Activated CD4-positive, alpha-beta T cell treated with anti-CD3 and anti-CD28 coated beads for 36 hours (primary cell): ENCODE measurements around the gene NEGR1. TPM values are rescaled to one million over a fixed set of nuclear protein-coding genes. Genes with fewer than 3 reads are reported as not detected.

Experiments
- ATAC-seq: fragments of 200-7000 bp; cut with Tn5 transposase; one replicate; pipeline ENCODE4 v1.10.0; 2021; ENCODE audit warnings: mild to moderate bottlenecking, moderate library complexity
- CTCF ChIA-PET: fragments of 350-600 bp; sonication (Branson Sonifier 250); formaldehyde crosslinking; loops from one replicate; lab custom pipeline; 2021; ENCODE audit warnings: antibody characterized with exemption; lab: Charles Lee
- POLR2A ChIA-PET: fragments of 350-600 bp; sonication (Branson Sonifier 250); formaldehyde crosslinking; loops from one replicate; lab custom pipeline; 2021; ENCODE audit warnings: antibody characterized with exemption, inconsistent platforms; lab: Charles Lee
- DNase-seq: peaks from one replicate; pipeline ENCODE4 v3.0.0-alpha.2; 2020
- H3K27ac Mint-ChIP-seq: one replicate; pipeline ENCODE4 v1.8.0; 2021; ENCODE audit warnings: mixed read lengths
- H3K27me3 Mint-ChIP-seq: one replicate; pipeline ENCODE4 v1.8.0; 2021; ENCODE audit warnings: mixed read lengths
- H3K36me3 Mint-ChIP-seq: one replicate; pipeline ENCODE4 v1.8.0; 2021; ENCODE audit warnings: low read depth, mixed read lengths
- H3K4me1 Mint-ChIP-seq: one replicate; pipeline ENCODE4 v1.8.0; 2021; ENCODE audit warnings: mixed read lengths
- H3K4me3 Mint-ChIP-seq: one replicate; pipeline ENCODE4 v1.8.0; 2021; ENCODE audit warnings: mild to moderate bottlenecking, moderate library complexity, mixed read lengths
- H3K9me3 Mint-ChIP-seq: one replicate; pipeline ENCODE4 v1.8.0; 2021; ENCODE audit warnings: low read depth, mixed read lengths
- intact Hi-C, 2 experiments: fragments of 100-400 bp; cut with DNase I in 1 of 2; cut with micrococcal nuclease in 1 of 2; formaldehyde crosslinking; loops; one replicate each; pipeline versions ENCODE4 v1.14.2 to v1.15.1; 2022 to 2024; cut with DNase I, micrococcal nuclease
- total RNA-seq, 2 experiments: library from RNA; stranded (reverse); gene quantifications; one replicate each; pipeline ENCODE4 v1.2.3, GENCODE V29; 2021

The NEGR1 gene
- total RNA-seq, 2 experiments from 2014 or later, result not detected

- Mint-ChIP-seq H3K36me3 (no peaks in the 10 kb centered on the region), H3K27ac (no peak overlapping the region), H3K9me3 (no peaks in the 10 kb centered on the region), H3K27me3 (no peaks in the 10 kb centered on the region), H3K4me3 (no peak overlapping the region), H3K4me1 (no peaks in the 10 kb centered on the region)
- intact Hi-C loops, result no loop called here
- DNase-seq (no peak), ATAC-seq (no peak)
- ChIA-PET CTCF (no interaction called here), POLR2A (no interaction called here)
Observed at GRCh38 chr1:71986160-71986559, 296.2 kb downstream of the NEGR1 start.

DNA sequence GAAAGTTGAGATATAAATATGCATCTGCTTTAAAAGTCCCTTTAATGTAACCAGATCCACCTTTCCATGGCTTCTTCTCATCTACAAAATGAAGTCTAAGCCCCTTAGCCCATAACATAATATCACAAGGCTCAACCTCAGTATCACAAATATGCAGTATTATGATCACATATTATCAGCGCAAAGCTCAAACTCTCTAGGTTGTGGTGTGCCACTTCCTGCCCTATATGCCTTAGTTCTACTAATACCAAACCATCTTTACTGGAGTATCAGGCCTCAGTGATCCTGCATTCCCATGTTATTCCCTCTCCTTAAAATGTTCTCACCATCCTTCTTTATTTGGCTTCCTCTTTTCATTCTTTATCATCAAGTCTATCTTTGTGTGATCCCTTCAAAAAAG lies 301.8 kb downstream of the NEGR1 start:
- Mint-ChIP-seq H3K9me3 (no peaks in the 10 kb centered on the region), H3K36me3 (no peaks in the 10 kb centered on the region), H3K27me3 (no peaks in the 10 kb centered on the region), H3K4me1 (no peaks in the 10 kb centered on the region), H3K27ac (no peak overlapping the region), H3K4me3 (no peak overlapping the region)
- ChIA-PET POLR2A (no interaction called here), CTCF (no interaction called here)
- ATAC-seq (no peak), DNase-seq (no peak)
- intact Hi-C loops, result no loop called here

DNA sequence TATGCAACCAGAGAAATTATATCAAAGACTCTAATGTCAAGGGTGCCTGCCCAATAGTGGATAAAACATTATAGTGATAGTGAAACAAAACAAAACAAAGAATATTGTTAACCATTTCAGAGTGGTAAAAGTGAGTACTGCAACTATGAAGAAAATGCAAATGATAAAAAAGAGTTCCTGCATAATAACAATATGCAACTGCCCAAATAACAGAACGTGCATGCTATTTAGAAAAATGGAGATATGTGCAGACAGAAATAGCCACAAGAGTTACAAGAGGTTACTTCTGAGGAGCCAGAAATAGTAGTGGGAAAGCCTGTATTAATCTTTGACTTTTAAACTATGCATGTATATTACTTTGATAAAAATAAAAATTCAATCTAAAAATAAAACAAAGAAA lies 302.5 kb downstream of the NEGR1 start:
- Mint-ChIP-seq H3K36me3 (no peaks in the 10 kb centered on the region), H3K4me3 (no peak overlapping the region), H3K27ac (no peak overlapping the region), H3K27me3 (no peaks in the 10 kb centered on the region), H3K9me3 (no peaks in the 10 kb centered on the region), H3K4me1 (no peaks in the 10 kb centered on the region)
- no peak for DNase-seq
- POLR2A ChIA-PET, result no interaction called here
- no peak for ATAC-seq
- CTCF ChIA-PET, result no interaction called here
- intact Hi-C loops, result no loop called here

DNA sequence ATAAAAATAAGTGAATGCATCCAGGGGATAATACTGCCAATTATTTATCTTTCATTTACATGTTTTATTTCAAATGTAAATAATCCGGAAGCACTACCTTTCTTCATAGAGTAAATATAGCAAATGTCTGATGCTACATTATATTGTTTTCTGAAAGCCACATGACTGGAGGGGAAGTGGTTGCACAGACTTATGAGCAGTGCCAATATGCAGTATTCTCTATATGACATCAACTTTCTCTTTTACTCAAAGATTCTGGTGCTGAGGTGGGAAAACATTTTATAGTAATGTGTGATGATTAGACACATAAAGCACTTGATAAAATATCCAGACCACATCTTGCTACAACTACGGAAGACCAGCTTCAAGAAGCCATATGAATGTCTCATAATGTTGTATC lies 314.7 kb downstream of the NEGR1 start:
- Mint-ChIP-seq H3K4me1 (no peaks in the 10 kb centered on the region), H3K27ac (no peak overlapping the region), H3K4me3 (no peak overlapping the region), H3K36me3 (no peaks in the 10 kb centered on the region), H3K27me3 (no peaks in the 10 kb centered on the region), H3K9me3 (no peaks in the 10 kb centered on the region)
- peak; percentile 44 for ATAC-seq
- intact Hi-C loops, result no loop called here
- ChIA-PET CTCF (no interaction called here), POLR2A (no interaction called here)
- no peak for DNase-seq

- Mint-ChIP-seq H3K36me3 (no peaks in the 10 kb centered on the region), H3K27me3 (no peaks in the 10 kb centered on the region), H3K4me3 (no peak overlapping the region), H3K27ac (no peak overlapping the region), H3K9me3 (no peaks in the 10 kb centered on the region), H3K4me1 (no peaks in the 10 kb centered on the region)
- intact Hi-C loops, result no loop called here
- POLR2A ChIA-PET, result no interaction called here
- CTCF ChIA-PET, result no interaction called here
- ATAC-seq (no peak), DNase-seq (no peak)
Observed at GRCh38 chr1:71964188-71964587, 318.2 kb downstream of the NEGR1 start.

- CTCF ChIA-PET, result no interaction called here
- Mint-ChIP-seq H3K27ac (no peak overlapping the region), H3K4me3 (no peak overlapping the region), H3K36me3 (no peaks in the 10 kb centered on the region), H3K4me1 (no peaks in the 10 kb centered on the region), H3K27me3 (no peaks in the 10 kb centered on the region), H3K9me3 (no peaks in the 10 kb centered on the region)
- ATAC-seq (no peak), DNase-seq (no peak)
- POLR2A ChIA-PET, result no interaction called here
- intact Hi-C loops, result no loop called here
Observed at GRCh38 chr1:71956613-71957285, 325.6 kb downstream of the NEGR1 start.

DNA sequence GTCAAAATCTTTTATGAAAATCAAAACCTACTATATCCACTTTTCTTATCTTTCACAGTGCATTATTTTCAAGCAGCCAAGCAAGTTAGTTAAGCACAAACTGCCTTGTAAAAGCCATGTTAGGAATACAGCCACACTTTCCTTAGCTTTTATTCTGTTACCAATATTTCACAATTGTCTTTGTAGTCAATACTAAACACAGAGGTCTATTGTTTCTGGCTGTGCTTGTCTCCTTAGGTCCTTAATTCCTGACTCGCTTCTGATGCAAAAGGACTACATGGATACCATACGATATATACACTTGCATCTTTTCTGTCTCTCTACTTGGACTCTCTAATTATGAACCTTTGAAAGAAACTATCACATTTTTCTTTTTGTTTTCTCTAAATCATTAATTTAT lies 331.8 kb downstream of the NEGR1 start:
- intact Hi-C loops, result no loop called here
- ATAC-seq (no peak), DNase-seq (no peak)
- Mint-ChIP-seq H3K36me3 (no peaks in the 10 kb centered on the region), H3K27me3 (no peaks in the 10 kb centered on the region), H3K9me3 (no peaks in the 10 kb centered on the region), H3K4me3 (no peak overlapping the region), H3K27ac (no peak overlapping the region), H3K4me1 (no peaks in the 10 kb centered on the region)
- ChIA-PET CTCF (no interaction called here), POLR2A (no interaction called here)

DNA sequence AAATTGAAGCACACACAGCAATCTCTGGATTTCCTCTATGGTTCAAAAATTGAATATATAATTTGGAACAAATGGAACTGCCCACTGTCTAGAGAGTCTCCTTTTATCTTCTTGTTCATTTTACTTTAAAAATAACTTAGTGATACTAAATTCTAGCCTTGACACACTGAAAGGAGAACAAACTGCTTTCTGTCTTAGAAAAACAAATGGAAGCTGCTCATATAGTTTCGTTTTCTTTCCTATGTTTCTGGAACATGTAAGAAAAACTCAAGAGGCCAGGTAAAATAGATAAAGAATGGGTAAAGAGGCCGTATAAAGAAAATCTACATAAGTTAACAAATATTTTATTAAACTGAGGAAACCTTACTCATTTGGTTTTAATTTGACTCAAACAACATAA lies 332.7 kb downstream of the NEGR1 start:
- ATAC-seq (no peak), DNase-seq (no peak)
- Mint-ChIP-seq H3K27me3 (no peaks in the 10 kb centered on the region), H3K4me1 (no peaks in the 10 kb centered on the region), H3K27ac (no peak overlapping the region), H3K4me3 (no peak overlapping the region), H3K9me3 (no peaks in the 10 kb centered on the region), H3K36me3 (no peaks in the 10 kb centered on the region)
- ChIA-PET CTCF (no interaction called here), POLR2A (no interaction called here)
- intact Hi-C loops, result no loop called here

GRCh38 chr1:71948561-71948960 lies 333.8 kb downstream of the NEGR1 start:
- no peaks in the 10 kb centered on the region for H3K36me3 Mint-ChIP-seq
- H3K4me1 Mint-ChIP-seq, result no peaks in the 10 kb centered on the region
- no peak for DNase-seq
- intact Hi-C loops, result no loop called here
- ATAC-seq, result no peak
- ChIA-PET CTCF (no interaction called here), POLR2A (no interaction called here)
- no peaks in the 10 kb centered on the region for H3K9me3 Mint-ChIP-seq
- no peaks in the 10 kb centered on the region for H3K27me3 Mint-ChIP-seq
- H3K27ac Mint-ChIP-seq, result no peak overlapping the region
- no peak overlapping the region for H3K4me3 Mint-ChIP-seq

- ATAC-seq, result no peak
- no peaks in the 10 kb centered on the region for H3K4me1 Mint-ChIP-seq
- no peak overlapping the region for H3K4me3 Mint-ChIP-seq
- intact Hi-C loops, result no loop called here
- no peak for DNase-seq
- no peaks in the 10 kb centered on the region for H3K27me3 Mint-ChIP-seq
- no peaks in the 10 kb centered on the region for H3K36me3 Mint-ChIP-seq
- CTCF ChIA-PET, result no interaction called here
- no peaks in the 10 kb centered on the region for H3K9me3 Mint-ChIP-seq
- H3K27ac Mint-ChIP-seq, result no peak overlapping the region
- POLR2A ChIA-PET, result no interaction called here
Observed at GRCh38 chr1:71944006-71944405, 338.3 kb downstream of the NEGR1 start.

DNA sequence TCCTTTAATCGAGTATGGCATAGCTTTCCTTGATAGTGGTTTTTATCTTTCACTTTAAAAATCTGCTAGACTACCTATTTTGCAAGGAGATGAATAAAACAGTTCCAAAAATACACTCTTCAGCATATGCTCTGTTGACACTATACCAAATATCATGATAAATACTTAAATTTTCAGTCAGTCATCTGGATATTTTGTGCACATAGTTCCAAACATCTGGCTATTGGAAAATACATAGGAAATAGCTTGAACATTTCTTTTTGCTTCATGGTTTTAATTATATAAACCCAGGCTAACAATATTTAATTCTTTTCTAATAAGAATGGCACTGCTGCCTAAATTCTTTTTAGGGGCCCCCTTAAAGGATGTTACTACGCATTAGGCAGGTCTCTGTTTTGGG lies 342.1 kb downstream of the NEGR1 start:
- DNase-seq, result no peak
- CTCF ChIA-PET, result no interaction called here
- POLR2A ChIA-PET, result no interaction called here

GRCh38 chr1:71930511-71930910 lies 351.8 kb downstream of the NEGR1 start:
- Mint-ChIP-seq H3K4me3 (no peak overlapping the region), H3K9me3 (no peaks in the 10 kb centered on the region), H3K27ac (no peak overlapping the region), H3K36me3 (no peaks in the 10 kb centered on the region), H3K27me3 (no peaks in the 10 kb centered on the region), H3K4me1 (no peaks in the 10 kb centered on the region)
- no peak for DNase-seq
- ChIA-PET POLR2A (no interaction called here), CTCF (interaction anchor here (0.8 kb wide), 1 partner anchor 29 kb away, joined by 4 read pairs; no protein-coding TSS in a partner anchor)
- intact Hi-C loops, result no loop called here
- no peak for ATAC-seq

More for the DNA sequence above, 342.1 kb downstream of the NEGR1 start:
- no peak overlapping the region for H3K27ac Mint-ChIP-seq
- H3K9me3 Mint-ChIP-seq, result no peaks in the 10 kb centered on the region
- no peak overlapping the region for H3K4me3 Mint-ChIP-seq
- H3K36me3 Mint-ChIP-seq, result no peaks in the 10 kb centered on the region
- intact Hi-C loops, result no loop called here
- no peak for ATAC-seq
- H3K4me1 Mint-ChIP-seq, result no peaks in the 10 kb centered on the region
- H3K27me3 Mint-ChIP-seq, result no peaks in the 10 kb centered on the region
